Stimulated activated CD4-positive, alpha-beta T cell treated with anti-CD3 and anti-CD28 coated beads, Interleukin-15, amount 100 ng/mL, for 24 hours (primary cell): ENCODE measurements around the gene PSMA8.
"Not testable (repeated sequence)": the region's sequence is repeated elsewhere in the genome, so short reads cannot be mapped to it uniquely, and the experiment has no call there.

Experiments
- DNase-seq: peaks from one replicate; pipeline ENCODE4 v3.0.0-alpha.2; 2020

Gene PSMA8

DNA sequence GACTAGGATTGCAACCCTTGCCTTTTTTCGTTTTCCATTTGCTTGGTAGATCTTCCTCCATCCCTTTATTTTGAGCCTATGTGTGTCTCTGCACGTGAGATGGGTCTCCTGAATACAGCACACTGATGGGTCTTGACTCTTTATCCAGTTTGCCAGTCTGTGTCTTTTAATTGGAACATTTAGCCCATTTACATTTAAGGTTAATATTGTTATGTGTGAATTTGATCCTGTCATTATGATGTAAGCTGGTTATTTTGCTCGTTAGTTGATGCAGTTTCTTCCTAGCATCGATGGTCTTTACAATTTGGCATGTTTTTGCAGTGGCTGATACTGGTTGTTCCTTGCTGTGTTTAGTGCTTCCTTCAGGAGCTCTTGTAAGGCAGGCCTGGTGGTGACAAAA is 108.7 kb downstream of the PSMA8 start:
- not testable (repeated sequence) for DNase-seq
